ENCODE measurements around the gene PDSS2. TPM values are rescaled to one million over a fixed set of nuclear protein-coding genes. Genes with fewer than 3 reads are reported as not detected.
A peak's percentile ranks its signal among the peaks of the same experiment; 100 is the strongest.

Gene PDSS2, protein sequence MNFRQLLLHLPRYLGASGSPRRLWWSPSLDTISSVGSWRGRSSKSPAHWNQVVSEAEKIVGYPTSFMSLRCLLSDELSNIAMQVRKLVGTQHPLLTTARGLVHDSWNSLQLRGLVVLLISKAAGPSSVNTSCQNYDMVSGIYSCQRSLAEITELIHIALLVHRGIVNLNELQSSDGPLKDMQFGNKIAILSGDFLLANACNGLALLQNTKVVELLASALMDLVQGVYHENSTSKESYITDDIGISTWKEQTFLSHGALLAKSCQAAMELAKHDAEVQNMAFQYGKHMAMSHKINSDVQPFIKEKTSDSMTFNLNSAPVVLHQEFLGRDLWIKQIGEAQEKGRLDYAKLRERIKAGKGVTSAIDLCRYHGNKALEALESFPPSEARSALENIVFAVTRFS
- 10.2 TPM for total RNA-seq

DNA sequence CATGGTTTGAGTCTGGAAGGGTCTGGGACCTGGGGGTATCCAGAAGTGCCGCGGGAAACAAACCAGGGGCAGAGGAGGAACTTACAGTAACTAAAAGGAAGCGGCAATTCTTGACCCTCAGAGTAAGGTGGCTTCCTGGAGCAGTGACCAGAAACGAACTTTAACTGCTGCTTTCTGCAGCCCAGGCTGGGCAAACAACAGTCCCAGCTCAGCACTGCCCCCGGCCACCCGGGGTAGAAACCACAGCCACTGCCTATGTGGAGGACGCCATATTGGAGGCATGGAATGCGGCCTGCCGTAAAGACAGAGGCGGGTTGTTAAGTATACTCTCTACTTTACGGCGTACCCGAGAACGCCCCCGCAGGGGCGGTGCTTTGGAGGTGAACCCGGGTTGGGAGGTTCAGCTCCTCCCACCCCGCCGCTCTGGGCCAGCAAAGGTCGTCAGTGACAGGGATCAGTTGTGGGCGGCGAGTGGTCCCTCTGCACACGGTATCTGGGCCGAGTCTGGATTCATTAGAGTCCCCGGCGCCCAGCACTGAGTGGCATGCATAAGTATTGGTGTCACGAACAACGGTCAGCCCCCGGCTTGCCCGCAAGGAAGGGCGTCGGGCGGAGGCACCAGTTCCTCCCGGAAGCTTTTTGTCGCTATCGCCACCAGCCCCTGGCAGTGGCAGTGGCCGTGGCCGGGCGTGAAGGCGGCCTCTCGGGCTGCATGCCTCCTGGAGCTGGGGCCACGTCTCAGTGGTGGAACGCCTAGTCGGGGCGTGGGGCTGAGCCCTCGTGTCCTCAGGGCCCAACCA, at the start of gene PDSS2:
PDSS2 (minus strand) TSS at position 282 of the 800 bp plus-strand sequence; CDS start at position 3, 279 bp downstream.
- peak; percentile 78 to 98 (median 96) for DNase-seq (ENCODE audit: low read depth in 2 of 3, low spot score in 2 of 3)

DNA sequence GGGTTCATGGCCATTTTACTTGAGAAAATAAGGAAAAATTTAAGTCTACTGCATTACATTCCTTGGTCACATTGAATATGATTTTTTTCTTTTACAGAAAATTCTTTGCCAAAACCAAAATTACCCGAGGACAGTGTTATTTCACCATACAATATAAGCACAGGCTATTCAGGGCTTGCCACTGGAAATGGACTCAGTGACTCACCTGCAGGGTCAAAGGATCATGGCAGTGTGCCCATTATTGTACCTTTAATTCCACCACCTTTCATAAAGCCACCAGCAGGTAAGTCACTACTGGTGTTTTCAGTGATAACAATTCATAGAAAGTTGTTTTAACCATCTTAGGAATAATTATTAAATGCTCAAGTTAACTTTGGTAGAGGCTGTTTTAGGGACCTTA, 46.8 kb upstream of the PDSS2 start:
- no peak for DNase-seq (ENCODE audit: low read depth in 2 of 3, low spot score in 2 of 3)

DNA sequence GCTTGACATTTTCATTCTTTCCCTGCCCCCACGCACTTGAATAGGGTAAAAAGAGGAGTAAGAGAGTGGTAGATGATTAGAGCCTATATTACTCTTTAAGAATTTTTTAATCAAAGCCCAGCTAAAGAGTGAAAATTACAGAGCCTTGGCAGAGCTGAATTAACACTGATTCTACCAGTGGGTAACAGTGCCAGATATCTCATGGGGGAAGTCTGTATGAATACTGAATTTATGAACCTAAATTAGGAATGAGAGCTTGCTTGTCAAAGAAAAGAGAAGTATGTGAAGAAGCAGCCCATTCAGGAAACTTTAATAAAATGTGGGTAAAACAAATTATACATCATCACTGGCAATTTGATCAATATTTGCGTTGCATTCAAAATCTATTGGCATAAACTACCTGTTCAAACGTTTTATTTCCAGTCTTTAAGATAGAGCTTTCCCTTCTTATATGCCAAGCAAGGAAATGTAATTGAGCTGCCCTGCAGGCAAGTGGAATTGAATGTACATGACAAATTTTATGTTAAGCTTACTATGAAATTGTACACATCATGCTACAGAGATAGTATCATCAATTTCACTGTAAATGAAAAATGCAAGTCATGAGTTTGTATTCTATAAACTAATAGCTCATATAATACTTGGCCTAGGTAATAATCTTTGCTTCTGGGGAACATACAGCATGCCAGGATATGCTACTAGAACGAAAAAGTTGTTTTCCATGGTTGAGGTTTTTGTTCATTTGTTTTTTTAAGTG, 45.1 kb upstream of the PDSS2 start:
- DNase-seq (ENCODE audit: low read depth in 2 of 3, low spot score in 2 of 3): no peak

DNA sequence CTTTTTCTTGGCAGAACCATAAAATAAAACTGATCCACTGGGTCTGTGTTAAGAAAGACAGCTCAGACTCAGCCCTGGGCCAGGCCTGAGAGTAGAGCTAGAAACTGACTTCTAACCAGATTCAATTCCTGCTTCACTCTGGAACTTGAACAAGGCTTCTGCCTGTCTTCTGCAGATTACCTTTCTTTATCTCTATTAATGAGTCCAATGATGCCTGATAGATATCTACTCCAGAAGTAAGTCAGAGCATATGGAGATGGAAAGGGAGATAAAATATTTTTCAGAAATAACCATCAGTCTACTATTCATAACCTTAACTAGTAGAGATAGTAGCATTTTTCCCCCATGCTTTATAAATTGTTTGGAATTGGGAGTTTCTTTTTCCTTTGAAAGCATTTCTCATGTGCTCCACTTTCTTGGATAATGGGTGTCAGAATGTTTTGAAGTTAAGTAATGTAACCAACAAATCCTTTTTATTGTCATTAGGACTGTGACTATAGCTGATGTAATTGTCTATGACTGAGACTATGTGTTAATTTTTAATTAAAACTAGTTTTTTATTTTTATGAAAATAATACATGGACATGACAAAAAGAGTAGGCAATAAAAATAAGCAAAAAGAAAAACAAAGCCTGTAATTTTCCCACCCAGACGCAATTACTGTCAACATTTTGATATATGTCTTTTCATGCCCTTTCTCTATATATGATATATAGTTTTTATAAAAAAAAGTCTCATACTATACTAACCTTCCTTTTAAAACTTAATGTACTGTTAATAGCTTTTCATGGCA, 37.7 kb upstream of the PDSS2 start:
- no peak for DNase-seq (ENCODE audit: low read depth in 2 of 3, low spot score in 2 of 3)

DNA sequence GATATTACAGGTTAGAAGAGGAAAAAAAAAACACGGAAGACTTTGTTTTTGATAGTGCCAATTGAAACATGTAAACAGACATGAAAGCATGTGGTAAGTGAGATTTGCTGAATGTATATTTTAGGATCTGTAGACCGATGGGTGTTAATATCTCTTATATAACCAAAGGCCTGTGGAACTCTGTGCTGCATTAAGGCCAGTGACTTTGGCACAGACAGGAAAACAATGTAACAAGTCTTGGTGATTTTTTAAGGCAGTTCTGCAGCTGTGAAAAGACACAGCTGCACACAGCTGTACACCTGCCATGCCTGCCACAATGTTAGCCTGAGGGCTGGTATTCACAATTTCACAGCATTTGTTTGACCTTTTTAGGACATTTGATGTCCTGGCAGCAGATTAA, 36.6 kb upstream of the PDSS2 start:
- DNase-seq (ENCODE audit: low read depth in 2 of 3, low spot score in 2 of 3): no peak

DNA sequence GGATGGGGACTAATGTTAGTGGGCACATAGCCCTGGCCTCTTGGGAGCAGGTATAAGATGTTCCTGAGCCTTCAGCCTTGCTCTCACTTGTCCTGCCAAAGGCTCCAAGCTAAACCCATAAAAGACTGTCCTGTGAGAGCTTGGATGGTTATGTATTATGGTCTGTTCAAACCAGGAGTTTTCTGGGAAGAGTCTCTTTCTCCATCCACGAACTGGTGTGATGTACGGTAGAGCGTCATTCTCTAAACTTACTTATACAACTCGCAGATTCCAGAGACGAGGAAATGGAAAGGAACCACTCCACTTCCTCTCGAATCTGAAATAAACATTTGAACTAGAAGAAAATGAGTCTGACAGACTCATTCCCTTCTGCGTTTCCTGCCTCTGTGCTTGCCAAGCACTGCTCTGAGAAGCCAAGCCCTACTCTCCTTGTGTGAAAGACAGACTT, 35.9 kb upstream of the PDSS2 start:
- DNase-seq (ENCODE audit: low read depth in 2 of 3, low spot score in 2 of 3): no peak

DNA sequence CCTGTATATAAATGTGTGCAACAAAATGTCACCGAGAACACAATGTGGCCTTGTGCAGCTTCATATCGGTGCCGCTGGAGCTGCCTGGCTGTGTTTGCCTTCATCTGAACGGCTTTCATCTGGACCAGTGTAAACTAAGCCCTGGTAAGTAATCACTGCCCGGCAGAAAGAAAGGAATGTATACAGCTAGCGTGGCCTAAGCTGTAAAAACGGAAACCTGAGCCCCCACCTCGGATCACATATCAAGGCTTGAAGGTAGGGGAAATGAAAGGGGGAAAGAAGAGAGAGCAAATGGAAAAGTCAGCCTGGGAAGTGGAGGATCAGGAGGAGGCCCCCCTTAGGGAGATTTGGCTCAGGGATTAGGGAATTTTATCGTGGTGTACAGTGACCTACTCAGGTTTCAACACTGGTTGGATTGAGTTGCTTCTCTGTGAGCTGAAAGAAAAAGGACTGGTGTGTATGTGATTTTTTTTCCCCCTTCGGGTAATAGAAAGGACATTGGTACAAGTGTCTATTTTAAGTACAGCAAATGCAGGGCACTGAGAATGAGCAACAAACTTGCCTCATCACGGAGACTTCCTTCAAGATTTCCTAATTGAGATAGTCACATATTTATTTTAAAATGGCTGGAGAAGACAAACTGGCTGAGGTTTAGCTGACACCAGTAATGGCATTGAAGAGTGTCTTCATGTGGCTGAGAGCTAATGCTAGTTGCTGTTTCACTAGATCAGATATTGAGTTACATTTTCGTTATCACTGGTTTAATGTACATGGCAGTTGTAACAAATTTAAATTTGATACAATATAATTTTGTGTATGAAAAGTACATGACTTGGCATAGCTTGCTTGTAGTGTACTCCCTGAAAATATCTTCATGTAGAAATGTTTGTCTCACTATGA, 34.0 kb upstream of the PDSS2 start:
- DNase-seq (ENCODE audit: low read depth in 2 of 3, low spot score in 2 of 3): no peak

DNA sequence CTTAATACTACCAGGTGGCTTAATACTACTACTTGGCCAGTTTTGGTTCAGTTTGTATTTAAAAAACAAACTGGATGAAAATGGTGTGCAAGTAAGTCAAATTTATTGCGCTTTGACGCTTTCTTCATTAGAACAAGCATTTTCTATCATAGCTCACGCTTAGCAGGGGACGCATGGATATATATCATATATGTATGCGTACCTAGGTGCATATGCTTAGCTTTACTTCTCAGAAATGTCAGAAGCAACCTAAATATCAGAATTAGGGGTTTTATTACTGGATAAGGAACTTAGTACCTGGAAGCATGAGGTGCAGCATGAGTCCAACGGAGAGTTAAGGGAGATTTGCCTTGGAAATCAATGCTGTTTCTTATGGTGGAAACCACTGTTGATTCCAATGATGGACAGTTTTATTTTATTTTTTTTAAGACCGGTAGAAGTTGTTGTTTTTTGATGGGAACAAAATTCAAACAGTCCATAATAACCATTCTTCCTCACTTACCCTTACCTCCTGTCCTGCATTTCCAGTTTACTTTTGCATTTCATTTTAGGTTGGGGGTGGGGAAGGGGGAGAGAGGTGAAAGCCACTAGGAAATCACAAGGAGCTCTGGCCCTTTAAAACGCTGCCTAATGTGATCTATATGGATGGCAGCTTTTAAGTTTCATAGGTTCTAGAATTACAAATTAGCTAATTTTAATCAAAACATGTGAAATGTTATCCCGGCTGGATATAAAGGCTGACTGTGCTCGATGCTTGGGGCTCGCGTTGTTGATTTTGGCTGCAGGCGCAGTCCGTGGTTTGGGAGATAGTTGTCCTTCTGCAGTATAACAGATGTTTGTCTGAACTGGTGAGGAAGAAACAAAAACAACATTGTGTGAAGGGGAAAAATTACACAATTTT, 32.6 kb upstream of the PDSS2 start:
- no peak for DNase-seq (ENCODE audit: low read depth in 2 of 3, low spot score in 2 of 3)

DNA sequence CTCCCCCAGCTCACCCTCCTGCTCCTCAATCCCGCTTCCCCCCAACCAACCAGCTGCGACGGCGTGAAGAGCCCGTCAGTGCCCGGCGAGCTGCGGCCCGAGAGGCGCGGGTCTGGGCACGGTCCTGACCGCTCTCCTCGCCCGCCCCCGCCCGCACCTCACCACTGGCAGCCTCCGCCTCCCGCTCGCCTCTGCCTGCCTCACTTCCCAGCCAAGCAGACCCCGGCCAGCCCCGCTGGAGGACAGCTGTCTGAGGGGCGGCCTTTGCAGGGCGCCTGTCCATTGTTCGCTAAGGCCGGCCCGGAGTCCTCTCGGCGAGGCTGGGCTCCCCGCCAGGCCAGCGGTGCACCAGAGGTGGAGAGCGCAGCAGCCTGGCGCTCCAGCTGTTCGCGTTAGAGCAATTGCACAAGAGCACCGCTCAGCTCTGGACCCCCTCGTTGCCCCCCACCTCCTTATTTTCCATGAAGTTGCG, 31.8 kb upstream of the PDSS2 start:
- DNase-seq (ENCODE audit: low read depth in 2 of 3, low spot score in 2 of 3): no peak

DNA sequence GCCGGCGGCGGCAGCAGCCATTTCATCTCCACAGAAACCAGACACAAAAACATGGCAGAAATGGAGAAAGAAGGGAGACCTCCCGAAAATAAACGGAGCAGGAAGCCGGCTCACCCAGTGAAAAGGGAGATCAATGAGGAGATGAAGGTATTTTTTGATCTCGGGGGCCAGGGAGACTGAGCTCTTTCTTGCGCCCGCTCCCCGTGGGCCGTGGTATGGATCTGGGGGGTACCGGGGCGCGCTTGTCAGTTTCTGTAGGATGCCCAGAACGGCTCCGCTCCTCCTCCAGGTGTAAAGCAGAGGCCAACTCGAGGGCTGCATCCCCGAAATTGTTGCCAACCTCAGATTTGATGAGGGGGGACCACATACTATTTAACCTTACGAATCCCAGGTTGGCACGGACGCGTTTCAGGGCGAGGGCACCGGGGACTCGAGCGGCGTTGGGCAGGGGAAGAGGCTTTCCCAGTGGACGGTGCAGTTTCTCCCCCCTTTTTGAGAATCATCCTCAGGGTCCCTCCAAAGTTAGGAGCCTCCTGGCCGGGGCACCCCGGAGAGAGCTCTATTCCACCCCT, 31.3 kb upstream of the PDSS2 start:
- DNase-seq (ENCODE audit: low read depth in 2 of 3, low spot score in 2 of 3): no peak

DNA sequence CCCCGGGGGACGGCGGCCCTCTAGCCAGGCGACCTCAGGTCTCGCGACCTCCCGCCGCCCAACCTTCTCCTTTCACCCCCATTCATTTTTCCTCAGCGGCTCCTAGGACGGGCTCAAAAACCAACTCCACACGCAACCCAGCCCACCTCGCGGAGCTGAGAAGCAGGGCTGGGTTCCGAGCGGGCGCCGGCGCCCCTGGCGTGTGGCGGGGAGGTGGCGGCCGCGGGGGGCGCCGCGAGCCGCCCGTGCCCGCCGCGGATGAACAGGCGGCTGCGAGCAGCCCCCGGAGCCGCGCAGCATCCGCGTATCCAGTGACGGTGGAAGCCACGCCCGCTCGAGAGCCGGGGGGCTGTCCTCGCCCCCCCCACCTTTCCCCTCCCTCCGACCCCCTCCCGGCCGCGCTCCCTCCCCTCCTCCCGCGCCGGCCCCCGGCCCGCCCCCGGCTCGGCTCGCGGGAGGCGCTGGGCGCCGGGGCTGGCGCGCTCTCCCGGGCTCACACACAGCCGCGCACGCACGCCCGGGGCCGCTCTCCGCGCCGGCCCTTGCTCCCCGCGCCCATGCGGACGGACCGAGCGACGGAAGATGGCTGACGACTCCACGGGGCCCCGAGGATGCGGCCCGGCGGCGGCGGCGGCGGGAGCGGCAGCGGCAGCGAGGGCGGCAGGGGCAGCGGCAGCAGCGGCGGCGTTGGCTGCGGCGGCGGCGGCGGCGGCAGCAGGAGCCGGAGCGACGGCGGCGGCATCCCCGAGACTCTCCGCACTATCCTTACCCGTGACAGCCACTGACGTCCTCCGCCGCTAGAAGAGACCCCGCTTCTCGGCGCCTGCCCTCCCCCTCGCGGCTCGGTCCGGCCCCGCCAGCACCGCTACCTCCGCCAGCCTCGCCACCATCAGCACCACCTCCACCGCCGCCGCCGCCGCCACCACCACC, 30.5 kb upstream of the PDSS2 start, which contains the start of gene SOBP:
SOBP (plus strand) TSS at position 482 of the 930 bp plus-strand sequence. CDS start 500 bp downstream, outside the sequence.
- DNase-seq (ENCODE audit: low read depth in 2 of 3, low spot score in 2 of 3): peak in 2 of 3 donors; percentile 35 to 42

DNA sequence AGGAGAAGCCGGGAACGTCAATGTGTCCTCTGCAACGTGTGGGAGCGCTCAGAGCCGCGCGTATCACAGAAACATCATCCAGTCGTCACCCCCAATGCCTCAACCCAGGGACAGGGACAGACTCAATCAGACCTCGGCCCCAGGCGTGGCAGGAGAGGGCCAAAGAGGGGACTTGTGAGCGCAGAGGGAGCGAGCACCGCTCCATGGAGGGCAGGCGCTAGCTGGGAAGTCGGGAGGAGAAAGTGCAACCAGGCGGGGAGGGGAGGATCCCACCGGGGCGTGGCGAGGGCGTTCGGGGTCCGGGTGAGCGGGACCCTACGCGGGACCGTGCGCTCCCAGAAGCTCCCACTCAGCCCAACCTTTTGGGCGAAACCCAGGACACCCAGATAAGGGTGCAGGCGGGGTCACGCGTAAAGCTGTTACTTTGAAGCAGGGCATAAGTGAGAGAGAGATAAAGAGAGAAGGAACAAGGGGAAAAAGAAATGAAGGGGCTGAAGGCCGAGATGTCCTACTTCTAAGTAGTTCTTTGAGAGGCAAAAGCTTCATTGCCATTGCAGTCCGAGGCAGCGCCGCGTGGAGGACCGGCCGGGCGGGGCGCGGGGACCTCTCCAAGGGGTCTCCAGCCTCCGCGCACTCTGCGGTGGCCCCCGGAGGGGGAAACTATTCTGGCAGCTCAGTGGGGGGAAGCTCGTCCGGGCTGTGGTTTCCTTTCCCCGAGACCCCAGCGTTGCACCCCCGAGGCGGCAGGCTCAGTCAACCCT, 29.7 kb upstream of the PDSS2 start:
- no peak for DNase-seq (ENCODE audit: low read depth in 2 of 3, low spot score in 2 of 3)

DNA sequence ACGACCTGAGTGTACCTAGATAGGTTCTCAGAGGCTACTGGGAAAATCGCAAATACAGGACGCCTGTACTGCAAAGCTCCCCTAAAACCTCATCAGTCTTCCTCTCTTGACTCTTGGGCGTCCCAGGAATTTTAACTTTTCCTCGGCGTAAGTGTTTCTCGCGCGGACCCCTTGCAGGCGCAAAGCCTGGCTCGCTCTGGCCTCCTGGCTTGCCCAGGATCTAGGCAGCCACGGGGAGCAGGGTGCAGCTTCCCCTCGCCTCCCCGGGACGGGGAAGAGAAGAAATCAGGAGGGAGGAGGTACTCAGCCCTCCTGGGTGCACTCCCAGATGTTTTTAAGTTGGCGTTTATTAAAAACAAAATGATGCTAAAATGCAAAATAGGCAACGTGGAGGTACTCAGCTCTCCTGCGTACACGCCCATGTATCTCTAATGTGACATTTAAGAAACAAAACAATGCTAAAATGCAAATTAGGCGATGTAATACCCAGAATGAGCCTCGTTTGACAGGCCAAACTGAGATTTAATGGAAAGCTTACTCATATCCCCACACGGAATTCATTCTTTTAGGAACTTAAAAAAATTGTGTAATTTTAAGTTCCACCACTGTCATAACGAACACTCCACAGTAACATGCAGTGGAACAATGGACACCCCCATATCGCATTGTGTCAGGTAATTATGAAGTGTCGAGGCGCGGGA, 29.0 kb upstream of the PDSS2 start:
- peak in 1 of 3 donors; percentile 19 for DNase-seq (ENCODE audit: low read depth in 2 of 3, low spot score in 2 of 3)

DNA sequence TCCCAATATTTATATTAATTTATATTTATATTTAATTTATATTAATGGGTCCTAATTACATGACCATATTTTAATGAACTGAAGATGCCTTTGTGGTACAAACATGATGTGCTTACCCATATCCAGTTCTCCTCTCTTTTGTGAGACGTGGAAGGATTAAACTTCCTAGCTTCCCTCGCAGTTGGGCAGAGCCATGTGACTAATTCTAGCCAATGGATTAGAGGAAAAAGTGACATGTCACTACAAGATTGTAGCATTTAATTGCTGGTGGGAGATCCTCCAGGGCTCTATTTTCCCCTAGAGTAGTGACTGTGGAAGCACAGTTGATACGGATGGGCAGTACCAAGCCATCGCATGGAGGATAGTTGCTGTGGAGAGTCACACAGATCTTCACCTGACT, 25.8 kb upstream of the PDSS2 start:
- no peak for DNase-seq (ENCODE audit: low read depth in 2 of 3, low spot score in 2 of 3)

DNA sequence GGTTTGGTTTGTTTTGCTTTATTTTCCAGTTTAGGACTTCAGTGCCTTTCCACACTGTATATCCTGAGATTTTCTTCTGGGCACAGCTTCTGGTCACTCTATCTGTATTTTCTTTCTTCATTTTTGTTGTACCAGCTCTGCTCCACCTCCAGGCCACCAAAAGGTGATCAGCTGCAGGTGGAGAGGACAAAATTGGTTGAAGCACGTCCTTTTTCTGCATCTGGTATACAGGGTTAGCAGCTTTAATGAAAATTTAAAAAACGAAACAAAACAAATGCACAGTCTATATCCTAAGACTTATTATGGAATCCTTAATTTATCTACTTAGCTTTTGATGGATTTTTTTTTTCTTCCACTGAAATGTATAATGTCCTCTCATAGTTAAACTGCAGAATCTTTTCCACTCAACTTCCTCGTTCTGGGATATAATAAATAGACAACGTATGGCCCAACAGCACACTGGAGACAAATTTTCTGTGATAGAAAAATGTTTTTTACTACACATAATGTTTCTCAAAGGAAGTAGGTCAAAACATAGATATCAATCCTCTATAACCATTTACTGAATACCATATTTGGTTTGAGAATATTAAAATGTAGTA, 19.8 kb upstream of the PDSS2 start:
- DNase-seq (ENCODE audit: low read depth in 2 of 3, low spot score in 2 of 3): no peak
